Measurements from ENCODE around the gene MAPRE2.
"Not testable (repeated sequence)": the region's sequence is repeated elsewhere in the genome, so short reads cannot be mapped to it uniquely, and the experiment has no call there.

The MAPRE2 gene

GRCh38 chr18:35091841-35092240 is 50.6 kb downstream of the MAPRE2 start:
- no peak for DNase-seq (ENCODE audit: low spot score)

- peak; percentile 8 for DNase-seq (ENCODE audit: low spot score)
These were observed 54.9 kb downstream of the MAPRE2 start for GRCh38 chr18:35095983-35096676.

- DNase-seq (ENCODE audit: low spot score) = no peak
These were observed 55.4 kb downstream of the MAPRE2 start for GRCh38 chr18:35096677-35097011.

- no peak for DNase-seq (ENCODE audit: low spot score)
These were observed 56.0 kb downstream of the MAPRE2 start for GRCh38 chr18:35097195-35097594.

GRCh38 chr18:35097763-35098162 is 56.5 kb downstream of the MAPRE2 start:
- no peak for DNase-seq (ENCODE audit: low spot score)

- DNase-seq (ENCODE audit: low spot score) = peak; percentile 60
These were observed 58.7 kb downstream of the MAPRE2 start for GRCh38 chr18:35099911-35100310.

GRCh38 chr18:35104391-35105051 is 63.3 kb downstream of the MAPRE2 start:
- no peak for DNase-seq (ENCODE audit: low spot score)

- DNase-seq (ENCODE audit: low spot score) = no peak
These were observed 65.0 kb downstream of the MAPRE2 start for GRCh38 chr18:35106013-35106844.

- DNase-seq (ENCODE audit: low spot score) = no peak
These were observed 65.6 kb downstream of the MAPRE2 start for GRCh38 chr18:35106845-35107148.

- no peak for DNase-seq (ENCODE audit: low spot score)
These were observed 66.0 kb downstream of the MAPRE2 start for GRCh38 chr18:35107216-35107615.

GRCh38 chr18:35108088-35108487 is 66.9 kb downstream of the MAPRE2 start:
- DNase-seq (ENCODE audit: low spot score) = not testable (repeated sequence)

GRCh38 chr18:35110059-35110458 is 68.8 kb downstream of the MAPRE2 start:
- DNase-seq (ENCODE audit: low spot score) = no peak

- DNase-seq (ENCODE audit: low spot score) = no peak
These were observed 69.6 kb downstream of the MAPRE2 start for GRCh38 chr18:35110554-35111485.

GRCh38 chr18:35112696-35113095 is 71.5 kb downstream of the MAPRE2 start:
- DNase-seq (ENCODE audit: low spot score) = no peak

GRCh38 chr18:35114305-35114704 is 73.1 kb downstream of the MAPRE2 start:
- no peak for DNase-seq (ENCODE audit: low spot score)

- no peak for DNase-seq (ENCODE audit: low spot score)
These were observed 75.6 kb downstream of the MAPRE2 start for GRCh38 chr18:35116784-35117318.

- no peak for DNase-seq (ENCODE audit: low spot score)
These were observed 76.2 kb downstream of the MAPRE2 start for GRCh38 chr18:35117372-35117771.

- peak; percentile 43 for DNase-seq (ENCODE audit: low spot score)
These were observed 76.8 kb downstream of the MAPRE2 start for GRCh38 chr18:35117951-35118411.

- no peak for DNase-seq (ENCODE audit: low spot score)
These were observed 77.4 kb downstream of the MAPRE2 start for GRCh38 chr18:35118641-35119040.

- DNase-seq (ENCODE audit: low spot score) = no peak
These were observed 79.8 kb downstream of the MAPRE2 start for GRCh38 chr18:35121038-35121437.

- no peak for DNase-seq (ENCODE audit: low spot score)
These were observed 80.3 kb downstream of the MAPRE2 start for GRCh38 chr18:35121531-35121930.

All from kidney tubule cell (primary cell).